Activated naive CD4-positive, alpha-beta T cell treated with anti-CD3 and anti-CD28 coated beads, Interleukin-2, amount 50 U/mL, for 16 hours (primary cell): ENCODE measurements around the gene ZSCAN25.
"Not testable (repeated sequence)": the region's sequence is repeated elsewhere in the genome, so short reads cannot be mapped to it uniquely, and the experiment has no call there.

Source experiments
- DNase-seq: peaks from one replicate; pipeline ENCODE4 v3.0.0-alpha.2; 2020

The ZSCAN25 gene

GRCh38 chr7:99618726-99619125 is 2.0 kb downstream of the ZSCAN25 start:
- no peak for DNase-seq

- DNase-seq: no peak
These were observed 2.9 kb downstream of the ZSCAN25 start for GRCh38 chr7:99619571-99620130.

GRCh38 chr7:99621271-99621670 is 4.5 kb downstream of the ZSCAN25 start:
- no peak for DNase-seq

- no peak for DNase-seq
These were observed 5.8 kb downstream of the ZSCAN25 start for GRCh38 chr7:99622596-99622995.

DNA sequence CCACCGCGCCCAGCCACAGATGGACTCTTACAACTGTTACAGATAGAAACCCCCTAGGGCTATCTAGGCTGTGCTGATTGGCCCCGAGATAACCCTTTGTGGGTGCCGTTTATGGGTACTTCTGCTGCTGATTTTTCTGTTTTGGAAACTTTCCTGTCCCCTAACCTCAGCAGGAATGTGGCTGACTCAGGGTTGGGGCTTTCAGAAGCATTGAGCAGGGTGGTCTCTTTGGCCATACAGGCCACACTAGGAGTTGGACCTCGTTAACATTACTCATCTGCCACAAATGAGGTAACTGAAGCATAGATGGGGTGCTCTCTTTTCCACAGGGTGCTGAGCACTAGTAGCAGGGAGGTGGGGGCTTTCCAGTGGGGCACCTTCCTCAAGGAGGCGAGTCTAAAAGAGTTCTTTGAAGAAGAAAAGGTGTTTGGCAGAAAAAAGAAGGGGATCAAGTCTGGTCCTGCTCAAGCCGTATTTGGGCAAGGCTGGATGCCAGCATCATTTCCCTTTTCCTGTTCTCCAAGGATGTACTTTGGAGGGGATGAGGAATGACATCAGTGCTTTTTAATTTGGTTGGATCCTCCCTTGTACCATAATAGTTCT is 6.4 kb downstream of the ZSCAN25 start:
- no peak for DNase-seq

DNA sequence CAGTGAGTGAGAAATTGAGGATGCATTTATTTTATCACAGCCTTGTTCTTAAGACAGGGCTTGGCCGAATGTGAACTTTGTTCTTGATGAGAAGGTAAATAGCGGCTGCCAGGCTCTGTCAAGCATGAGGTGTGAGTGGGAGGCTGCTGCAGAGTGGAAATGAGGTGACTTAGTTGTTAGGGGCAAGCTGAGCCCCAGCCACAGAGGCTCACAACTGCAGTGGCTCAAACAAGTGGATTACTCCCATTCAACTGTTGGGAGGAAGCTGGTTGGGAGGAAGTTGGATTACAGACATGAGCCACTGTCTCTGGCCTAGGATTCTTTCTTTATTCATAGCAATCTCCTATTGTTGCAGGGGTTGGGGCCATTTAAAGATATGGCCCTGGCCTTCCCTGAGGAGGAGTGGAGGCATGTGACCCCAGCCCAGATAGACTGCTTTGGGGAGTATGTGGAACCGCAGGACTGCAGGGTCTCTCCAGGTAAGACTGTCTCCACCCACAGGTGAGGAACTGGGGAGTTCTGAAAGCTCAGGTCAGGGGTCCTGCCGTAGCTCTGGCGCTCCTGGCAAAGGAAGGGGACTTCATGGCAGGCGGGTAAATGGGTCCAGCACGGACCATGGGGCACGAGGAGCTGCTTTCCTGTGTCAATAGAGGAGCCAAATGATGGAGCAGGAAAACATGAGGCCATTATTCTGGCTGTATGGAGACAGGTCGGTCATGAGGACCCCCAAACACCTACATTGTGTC is 7.1 kb downstream of the ZSCAN25 start:
- DNase-seq: peak; percentile 30

DNA sequence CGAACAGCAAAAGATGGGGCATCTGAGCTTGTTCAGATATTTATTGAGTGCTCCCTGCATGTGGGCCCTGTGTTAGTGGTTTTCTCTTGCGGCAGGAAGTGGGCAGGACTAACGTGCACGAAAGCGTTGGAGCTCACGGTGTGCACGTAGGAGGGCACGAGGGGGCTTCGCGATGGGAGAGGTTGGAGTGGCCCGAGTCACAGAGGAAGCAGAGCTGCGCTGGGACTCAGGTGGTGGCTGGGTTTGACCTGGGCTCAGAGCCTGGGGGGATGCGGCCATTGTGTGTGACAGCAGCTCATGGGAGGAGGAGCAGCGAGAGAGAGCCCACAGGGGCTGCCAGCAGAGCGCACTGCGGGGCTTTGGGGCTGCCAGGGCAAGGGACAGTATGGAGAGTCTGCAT is 7.7 kb downstream of the ZSCAN25 start:
- peak; percentile 56 for DNase-seq

DNA sequence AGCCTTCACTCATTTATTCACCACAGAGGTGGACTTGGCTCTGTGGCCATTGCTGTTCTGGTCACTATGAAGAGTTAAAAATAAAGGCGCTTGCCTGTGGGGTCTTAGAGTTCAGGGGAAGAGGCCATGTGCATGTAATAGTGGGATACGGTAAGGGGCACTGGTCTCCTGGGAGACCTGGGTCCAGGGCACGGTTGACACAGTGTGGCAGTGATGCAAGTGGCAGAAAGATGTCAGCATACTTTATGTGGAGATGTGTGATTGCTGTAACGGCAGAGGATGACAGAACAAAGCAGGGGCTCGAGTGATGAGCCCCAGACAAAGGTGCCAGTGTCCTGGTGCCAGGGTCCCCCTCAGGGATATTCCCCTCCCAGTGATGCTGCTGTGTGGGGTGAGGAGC is 8.6 kb downstream of the ZSCAN25 start:
- DNase-seq: no peak

- no peak for DNase-seq
These were observed 9.2 kb downstream of the ZSCAN25 start for GRCh38 chr7:99625961-99626360.

DNA sequence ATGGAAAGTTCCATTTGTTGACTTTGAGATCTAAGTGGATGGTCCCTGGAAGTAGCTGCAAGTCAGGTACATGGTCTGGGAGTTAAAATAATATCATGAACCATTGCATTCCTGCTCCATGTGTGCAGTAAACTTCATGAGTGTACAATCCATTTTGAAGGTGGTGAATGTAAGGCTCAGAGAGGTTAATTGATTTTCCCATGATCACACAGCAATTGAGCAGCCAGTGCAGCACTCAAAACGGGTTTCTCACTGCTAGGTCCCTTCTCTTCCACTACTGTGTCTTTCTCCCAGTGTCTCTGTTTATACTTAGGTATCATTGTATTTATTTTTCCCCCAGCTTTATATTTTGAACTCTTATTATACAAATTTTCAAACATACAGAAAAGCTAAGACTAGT is 9.9 kb downstream of the ZSCAN25 start:
- no peak for DNase-seq

DNA sequence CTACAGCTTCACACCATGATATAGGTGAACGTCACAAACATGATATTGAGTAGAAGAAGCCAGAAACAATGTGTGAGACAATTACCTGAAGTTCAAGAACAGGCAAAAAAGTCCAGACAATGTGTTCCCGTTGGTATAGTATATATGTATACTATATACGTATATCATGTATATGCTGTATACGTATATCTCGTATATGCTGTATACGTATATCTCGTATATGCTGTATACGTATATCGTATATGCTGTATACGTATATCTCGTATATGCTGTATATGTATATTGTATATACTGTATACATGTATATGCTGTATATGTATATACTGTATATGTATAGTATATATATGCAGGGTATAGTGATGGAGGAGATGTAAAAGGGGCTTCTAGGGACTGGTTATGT is 10.8 kb downstream of the ZSCAN25 start:
- DNase-seq: no peak

DNA sequence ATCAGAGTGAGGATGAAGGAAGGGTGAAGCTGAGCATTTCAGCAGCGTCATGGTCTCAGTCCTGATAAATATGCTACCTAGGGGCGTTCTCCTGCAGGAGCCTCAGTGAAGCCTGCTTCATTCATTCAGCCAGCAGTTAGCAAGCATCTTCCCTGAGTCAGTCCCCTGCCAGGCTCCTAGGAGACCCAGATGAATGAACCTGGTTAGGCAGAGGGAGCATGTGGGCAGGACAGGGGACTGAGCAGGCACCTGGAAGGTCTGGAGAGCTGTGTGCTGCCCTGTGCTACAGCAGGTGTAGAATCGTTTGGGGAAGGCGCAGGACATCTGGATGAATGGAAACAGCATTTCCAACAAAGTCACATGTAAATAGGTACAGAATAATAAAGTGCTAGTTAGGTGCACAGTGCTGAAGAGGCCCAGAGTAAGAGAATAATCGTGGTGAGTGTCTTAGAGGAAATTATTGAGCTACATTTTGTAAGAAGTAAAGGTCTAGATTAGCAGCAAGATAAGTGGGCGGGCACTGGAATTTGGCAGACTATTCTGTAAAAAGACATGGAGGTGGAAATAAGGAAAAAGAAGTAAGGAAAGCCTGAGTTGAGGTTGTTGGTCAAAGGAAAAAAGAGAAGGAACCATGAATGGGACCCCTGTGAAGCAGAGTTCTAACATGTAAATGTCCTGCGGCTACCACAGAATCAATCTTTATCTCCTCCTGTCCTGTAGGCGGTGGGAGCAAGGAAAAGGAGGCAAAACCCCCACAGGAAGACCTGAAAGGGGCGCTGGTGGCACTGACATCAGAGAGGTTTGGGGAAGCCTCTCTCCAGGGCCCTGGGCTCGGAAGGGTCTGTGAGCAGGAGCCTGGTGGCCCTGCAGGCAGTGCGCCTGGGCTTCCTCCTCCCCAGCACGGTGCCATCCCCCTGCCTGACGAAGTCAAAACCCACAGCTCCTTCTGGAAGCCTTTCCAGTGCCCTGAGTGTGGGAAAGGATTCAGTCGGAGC is 12.0 kb downstream of the ZSCAN25 start:
- DNase-seq: no peak

DNA sequence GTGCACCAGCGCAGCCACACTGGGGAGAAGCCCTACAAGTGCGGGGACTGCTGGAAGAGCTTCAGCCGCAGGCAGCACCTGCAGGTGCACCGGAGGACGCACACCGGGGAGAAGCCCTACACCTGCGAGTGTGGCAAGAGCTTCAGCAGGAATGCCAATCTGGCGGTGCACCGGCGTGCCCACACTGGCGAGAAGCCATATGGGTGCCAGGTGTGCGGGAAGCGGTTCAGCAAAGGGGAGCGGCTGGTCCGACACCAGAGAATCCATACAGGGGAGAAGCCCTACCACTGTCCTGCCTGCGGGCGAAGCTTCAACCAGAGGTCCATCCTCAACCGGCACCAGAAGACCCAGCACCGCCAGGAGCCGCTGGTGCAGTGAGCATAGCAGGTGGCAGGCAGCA is 12.9 kb downstream of the ZSCAN25 start:
- no peak for DNase-seq

DNA sequence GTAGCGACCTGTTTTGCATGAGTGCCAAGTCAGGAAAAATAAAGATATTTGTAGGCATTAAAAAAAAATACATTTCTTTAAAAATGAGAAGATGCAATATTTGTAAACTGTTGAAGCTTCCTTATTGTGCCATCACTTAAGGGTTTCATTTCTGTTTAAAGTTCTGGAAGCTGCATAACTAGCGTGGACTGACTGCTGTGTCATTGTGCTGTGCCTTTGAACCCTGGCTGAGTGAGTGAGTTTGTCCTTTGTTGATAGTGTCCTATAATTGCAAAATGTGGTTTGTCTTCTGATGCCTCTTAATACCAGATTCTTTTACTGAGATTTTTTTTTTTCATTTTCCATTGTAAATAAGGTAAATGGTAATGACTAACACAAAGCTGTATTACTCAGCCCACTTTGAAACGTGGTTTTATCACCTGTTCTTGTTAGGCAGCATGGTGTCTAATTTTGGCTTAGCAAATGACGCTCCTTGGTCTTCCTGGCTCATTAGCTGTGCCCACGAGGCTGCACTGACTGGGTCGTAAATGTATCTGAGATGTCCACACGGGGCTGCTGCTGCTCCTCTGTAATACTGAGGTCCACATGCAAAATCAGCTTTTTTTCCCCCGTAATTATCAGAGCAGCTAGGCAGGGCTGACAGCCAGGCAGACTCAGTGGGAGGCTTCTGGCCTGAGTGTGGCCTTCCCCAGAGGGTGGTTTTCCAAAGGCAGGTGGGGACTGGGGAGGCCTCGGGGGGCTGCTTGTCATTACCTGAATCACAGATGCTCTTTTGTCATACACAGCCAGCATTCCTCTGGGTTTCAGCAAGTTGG is 14.8 kb downstream of the ZSCAN25 start:
- DNase-seq: peak; percentile 46

DNA sequence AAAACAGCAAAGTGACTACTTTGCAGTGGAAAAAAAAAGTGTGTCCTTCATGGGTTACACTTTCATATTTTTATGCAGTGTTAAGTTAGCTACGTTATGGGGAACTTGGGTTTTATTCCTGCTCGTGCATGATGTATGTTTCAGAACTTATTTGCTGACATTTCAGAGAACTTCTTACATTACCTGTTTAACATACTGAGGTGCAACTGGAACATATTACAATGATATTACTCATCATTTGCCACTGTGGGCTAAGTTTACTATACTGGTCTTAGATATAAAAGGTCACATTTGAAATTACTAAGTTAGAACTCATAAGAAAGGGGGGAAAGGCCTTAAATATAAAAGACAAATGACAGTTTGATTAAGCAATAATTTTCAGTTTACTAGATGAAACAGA is 20.7 kb downstream of the ZSCAN25 start:
- DNase-seq: not testable (repeated sequence)

DNA sequence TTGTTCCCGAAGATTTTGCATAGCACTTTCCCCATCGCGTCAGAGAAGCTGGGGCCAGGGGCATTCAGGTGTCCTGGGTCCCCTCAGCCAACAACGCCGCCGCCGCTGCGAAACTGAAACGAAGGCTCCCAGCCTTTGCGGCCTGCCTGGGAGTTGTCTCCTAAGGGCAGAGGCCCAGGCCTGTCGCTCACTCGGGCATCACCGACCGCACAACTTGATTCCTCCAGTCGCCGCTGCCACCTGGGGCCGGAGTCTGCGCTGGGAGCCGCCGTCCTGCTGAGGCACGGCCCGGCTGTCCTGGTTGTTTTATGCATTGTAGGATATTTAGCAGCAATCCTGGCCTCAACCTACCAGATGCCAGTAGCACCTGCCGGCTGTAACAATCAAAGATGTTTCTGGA is 22.0 kb downstream of the ZSCAN25 start:
- DNase-seq: no peak

DNA sequence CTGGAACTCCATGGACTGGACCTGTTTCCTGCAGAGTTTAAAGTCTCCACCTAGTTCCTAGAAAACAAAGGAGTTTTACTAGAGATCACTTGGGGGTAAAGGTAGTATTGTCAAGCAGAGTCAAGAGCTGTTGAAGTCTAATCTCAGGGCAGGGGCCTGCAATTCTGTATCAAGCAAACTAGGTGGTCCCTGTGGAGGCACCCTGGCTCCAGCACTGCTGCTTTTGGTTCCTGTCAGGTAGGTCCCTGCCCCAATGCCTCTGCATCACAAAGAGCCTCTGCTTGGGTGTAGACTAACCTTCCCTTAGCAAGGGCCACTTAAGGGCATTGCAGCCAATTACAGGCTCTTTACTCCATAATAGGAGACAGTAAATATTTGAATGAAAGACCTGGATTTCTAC is 22.5 kb downstream of the ZSCAN25 start:
- DNase-seq: no peak

DNA sequence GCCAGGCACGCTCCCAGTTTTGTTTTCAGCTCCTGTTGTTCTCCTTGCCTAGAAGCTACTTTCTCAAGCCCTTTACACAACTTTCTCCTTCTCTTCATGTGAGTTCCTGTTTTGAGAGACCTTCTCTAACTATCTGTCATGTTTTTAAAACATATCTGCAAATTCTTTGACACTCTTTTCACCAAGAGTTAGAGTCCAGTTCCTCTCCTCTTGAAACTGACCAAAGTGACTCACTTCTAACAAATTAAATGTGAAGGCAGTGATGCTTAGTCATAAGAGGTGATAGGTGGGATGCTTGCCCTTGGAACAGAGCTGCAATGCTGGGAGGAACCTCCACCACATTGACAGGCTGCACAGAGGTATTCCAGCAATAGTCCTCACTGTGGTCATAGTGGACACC is 25.3 kb downstream of the ZSCAN25 start:
- DNase-seq: no peak

DNA sequence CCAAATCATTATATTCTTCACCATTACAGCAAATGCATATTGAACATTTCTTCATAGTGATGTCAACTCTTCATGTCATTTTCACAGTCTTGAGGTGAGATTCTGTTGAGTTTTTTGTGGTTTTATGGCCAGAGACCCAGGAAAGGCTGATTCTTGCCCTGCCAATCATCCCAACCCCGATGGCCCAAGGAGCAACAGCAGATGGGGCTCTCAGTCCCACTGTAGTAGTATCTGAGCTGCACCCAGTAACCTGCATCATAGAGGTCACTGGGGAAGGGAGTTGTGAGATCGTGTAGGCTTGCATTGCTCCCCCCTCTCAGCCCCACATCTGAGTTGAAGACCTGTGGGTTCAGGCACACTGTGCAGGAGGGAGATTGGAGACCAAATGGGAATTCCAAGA is 26.7 kb downstream of the ZSCAN25 start:
- DNase-seq: no peak

GRCh38 chr7:99644431-99644830 is 27.7 kb downstream of the ZSCAN25 start:
- DNase-seq: no peak

DNA sequence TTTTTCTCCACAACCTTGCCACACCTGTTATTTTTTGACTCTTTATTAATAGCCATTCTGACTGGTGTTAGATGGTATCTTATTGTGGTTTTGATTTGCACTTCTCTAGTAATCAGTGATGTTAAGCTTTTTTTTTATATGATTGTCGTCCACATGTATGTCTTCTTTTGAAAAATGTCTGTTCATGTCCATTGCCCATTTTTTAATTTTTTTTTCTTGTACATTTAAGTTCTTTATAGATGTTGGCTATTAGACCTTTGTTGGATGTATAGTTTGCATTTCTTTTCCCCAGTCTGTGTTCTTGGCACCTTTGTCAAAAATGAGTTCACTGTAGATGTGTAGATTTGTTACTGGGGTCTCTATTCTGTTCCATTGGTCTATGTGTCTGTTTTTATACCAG is 28.8 kb downstream of the ZSCAN25 start:
- DNase-seq: no peak

GRCh38 chr7:99648843-99649242 is 32.1 kb downstream of the ZSCAN25 start:
- DNase-seq: no peak
